ENCODE data around the gene MFNG.

Gene MFNG

GRCh38 chr22:37492428-37493344, 6.5 kb upstream of the MFNG start:
- DNase-seq (ENCODE audit: low spot score): peak; percentile 70

- no peak for DNase-seq (ENCODE audit: low spot score)
Measured at GRCh38 chr22:37491559-37492427, 5.6 kb upstream of the MFNG start.

- no peak for DNase-seq (ENCODE audit: low spot score)
Measured at GRCh38 chr22:37491106-37491505, 4.9 kb upstream of the MFNG start.

GRCh38 chr22:37489983-37490382, 3.8 kb upstream of the MFNG start:
- no peak for DNase-seq (ENCODE audit: low spot score)

GRCh38 chr22:37488337-37489135, 2.4 kb upstream of the MFNG start:
- no peak for DNase-seq (ENCODE audit: low spot score)

- no peak for DNase-seq (ENCODE audit: low spot score)
Measured at GRCh38 chr22:37487571-37487970, 1.4 kb upstream of the MFNG start.

GRCh38 chr22:37487129-37487528, 945 bp upstream of the MFNG start:
- no peak for DNase-seq (ENCODE audit: low spot score)

GRCh38 chr22:37485395-37486223, 575 bp downstream of the MFNG start:
- no peak for DNase-seq (ENCODE audit: low spot score)

- DNase-seq (ENCODE audit: low spot score): no peak
Measured at GRCh38 chr22:37484480-37485394, 1.4 kb downstream of the MFNG start.

- DNase-seq (ENCODE audit: low spot score): no peak
Measured at GRCh38 chr22:37483050-37483449, 3.1 kb downstream of the MFNG start.

GRCh38 chr22:37482244-37482643, 3.9 kb downstream of the MFNG start:
- no peak for DNase-seq (ENCODE audit: low spot score)

- DNase-seq (ENCODE audit: low spot score): no peak
Measured at GRCh38 chr22:37481347-37481907, 4.8 kb downstream of the MFNG start.

- no peak for DNase-seq (ENCODE audit: low spot score)
Measured at GRCh38 chr22:37480387-37481346, 5.5 kb downstream of the MFNG start.

GRCh38 chr22:37479196-37479595, 7.0 kb downstream of the MFNG start:
- DNase-seq (ENCODE audit: low spot score): no peak

GRCh38 chr22:37476389-37477329, 9.5 kb downstream of the MFNG start:
- no peak for DNase-seq (ENCODE audit: low spot score)

GRCh38 chr22:37474447-37475090, 11.6 kb downstream of the MFNG start:
- no peak for DNase-seq (ENCODE audit: low spot score)

GRCh38 chr22:37473437-37473946, 12.7 kb downstream of the MFNG start:
- no peak for DNase-seq (ENCODE audit: low spot score)

Data from ecto neural progenitor cell (in vitro differentiated cells).